GM18511 (cell line): ENCODE measurements around the gene MAPK8IP3.
"Not testable (repeated sequence)": the region's sequence is repeated elsewhere in the genome, so short reads cannot be mapped to it uniquely, and the experiment has no call there.

Experiments used
- ATAC-seq: cut with Tn5 transposase; IDR thresholded peaks from one replicate; pipeline ENCODE4 v1.9.1; 2021; ENCODE audit warnings: mild to moderate bottlenecking, moderate library complexity; ENCODE audit not compliant: unreplicated experiment

The MAPK8IP3 gene

GRCh38 chr16:1710811-1711507 is 5.0 kb downstream of the MAPK8IP3 start:
- ATAC-seq, result no peak

- no peak for ATAC-seq
These were observed 6.8 kb downstream of the MAPK8IP3 start for GRCh38 chr16:1712791-1713261.

- no peak for ATAC-seq
These were observed 7.3 kb downstream of the MAPK8IP3 start for GRCh38 chr16:1713331-1713730.

- no peak for ATAC-seq
These were observed 7.9 kb downstream of the MAPK8IP3 start for GRCh38 chr16:1713933-1714332.

- ATAC-seq, result no peak
These were observed 9.2 kb downstream of the MAPK8IP3 start for GRCh38 chr16:1715220-1715619.

GRCh38 chr16:1718236-1718635 is 12.2 kb downstream of the MAPK8IP3 start:
- ATAC-seq, result not testable (repeated sequence)

- not testable (repeated sequence) for ATAC-seq
These were observed 13.7 kb downstream of the MAPK8IP3 start for GRCh38 chr16:1719559-1720229.

GRCh38 chr16:1721372-1721771 is 15.4 kb downstream of the MAPK8IP3 start:
- ATAC-seq, result no peak

GRCh38 chr16:1723450-1724147 is 17.6 kb downstream of the MAPK8IP3 start:
- ATAC-seq, result no peak

- ATAC-seq, result no peak
These were observed 18.5 kb downstream of the MAPK8IP3 start for GRCh38 chr16:1724491-1724890.

- no peak for ATAC-seq
These were observed 20.9 kb downstream of the MAPK8IP3 start for GRCh38 chr16:1726661-1727502.

- no peak for ATAC-seq
These were observed 21.9 kb downstream of the MAPK8IP3 start for GRCh38 chr16:1727651-1728624.

GRCh38 chr16:1729026-1729425 is 23.0 kb downstream of the MAPK8IP3 start:
- ATAC-seq, result no peak

- no peak for ATAC-seq
These were observed 23.4 kb downstream of the MAPK8IP3 start for GRCh38 chr16:1729445-1729844.

GRCh38 chr16:1731073-1731472 is 25.1 kb downstream of the MAPK8IP3 start:
- no peak for ATAC-seq

GRCh38 chr16:1731603-1732002 is 25.6 kb downstream of the MAPK8IP3 start:
- ATAC-seq, result no peak

GRCh38 chr16:1732071-1732470 is 26.1 kb downstream of the MAPK8IP3 start:
- ATAC-seq, result no peak

GRCh38 chr16:1732551-1732987 is 26.6 kb downstream of the MAPK8IP3 start:
- not testable (repeated sequence) for ATAC-seq

- ATAC-seq, result no peak
These were observed 28.1 kb downstream of the MAPK8IP3 start for GRCh38 chr16:1734123-1734522.

GRCh38 chr16:1734816-1735215 is 28.8 kb downstream of the MAPK8IP3 start:
- no peak for ATAC-seq
